Measurements from ENCODE around the gene NTM. TPM values are rescaled to one million over a fixed set of nuclear protein-coding genes. Genes with fewer than 3 reads are reported as not detected.

Gene NTM
- total RNA-seq, 2 donors from 2014 or later = not detected

- no peaks in the 10 kb centered on the region for H3K4me1 Mint-ChIP-seq
Measured at GRCh38 chr11:132220474-132220873, 850.1 kb downstream of the NTM start.

GRCh38 chr11:132222345-132222744 is 851.9 kb downstream of the NTM start:
- Mint-ChIP-seq H3K4me3 (no peak overlapping the region), H3K27me3 (peaks cover 22% of the 10 kb centered on the region), H3K27ac (no peak overlapping the region), H3K9me3 (peaks cover 24% of the 10 kb centered on the region), H3K36me3 (ENCODE audit: low read depth) (no peaks in the 10 kb centered on the region), H3K4me1 (no peaks in the 10 kb centered on the region)
- no peak for ATAC-seq (replicated peaks)

More at GRCh38 chr11:132220474-132220873, 850.1 kb downstream of the NTM start:
- H3K36me3 Mint-ChIP-seq (ENCODE audit: low read depth) = no peaks in the 10 kb centered on the region
- H3K27me3 Mint-ChIP-seq = peaks cover 22% of the 10 kb centered on the region
- H3K9me3 Mint-ChIP-seq = peaks cover 20% of the 10 kb centered on the region
- no peak overlapping the region for H3K4me3 Mint-ChIP-seq
- ATAC-seq (replicated peaks) = no peak
- no peak overlapping the region for H3K27ac Mint-ChIP-seq

GRCh38 chr11:132226522-132226921 is 856.1 kb downstream of the NTM start:
- Mint-ChIP-seq H3K9me3 (peaks cover 24% of the 10 kb centered on the region), H3K36me3 (ENCODE audit: low read depth) (no peaks in the 10 kb centered on the region), H3K4me1 (no peaks in the 10 kb centered on the region), H3K27me3 (peaks cover 23% of the 10 kb centered on the region), H3K27ac (no peak overlapping the region), H3K4me3 (no peak overlapping the region)
- ATAC-seq (replicated peaks) = no peak

GRCh38 chr11:132228746-132229325 is 858.4 kb downstream of the NTM start:
- peaks cover 17% of the 10 kb centered on the region for H3K9me3 Mint-ChIP-seq
- H3K4me3 Mint-ChIP-seq = no peak overlapping the region
- H3K36me3 Mint-ChIP-seq (ENCODE audit: low read depth) = no peaks in the 10 kb centered on the region
- peaks cover 13% of the 10 kb centered on the region for H3K27me3 Mint-ChIP-seq
- ATAC-seq (replicated peaks) = no peak
- H3K27ac Mint-ChIP-seq = no peak overlapping the region
- H3K4me1 Mint-ChIP-seq = no peaks in the 10 kb centered on the region

- H3K27ac Mint-ChIP-seq = no peak overlapping the region
Measured at GRCh38 chr11:132231656-132232347, 861.4 kb downstream of the NTM start.

GRCh38 chr11:132234878-132235277 is 864.5 kb downstream of the NTM start:
- no peaks in the 10 kb centered on the region for H3K4me1 Mint-ChIP-seq
- no peak for ATAC-seq (replicated peaks)
- no peak overlapping the region for H3K27ac Mint-ChIP-seq
- no peak overlapping the region for H3K4me3 Mint-ChIP-seq
- H3K27me3 Mint-ChIP-seq = peaks cover 8% of the 10 kb centered on the region
- no peaks in the 10 kb centered on the region for H3K36me3 Mint-ChIP-seq (ENCODE audit: low read depth)
- H3K9me3 Mint-ChIP-seq = no peaks in the 10 kb centered on the region

More at GRCh38 chr11:132231656-132232347, 861.4 kb downstream of the NTM start:
- ATAC-seq (replicated peaks) = no peak
- Mint-ChIP-seq H3K9me3 (peaks cover 5% of the 10 kb centered on the region), H3K27me3 (peaks cover 5% of the 10 kb centered on the region), H3K36me3 (ENCODE audit: low read depth) (no peaks in the 10 kb centered on the region), H3K4me3 (no peak overlapping the region), H3K4me1 (no peaks in the 10 kb centered on the region)

- no peak overlapping the region for H3K27ac Mint-ChIP-seq
- no peak for ATAC-seq (replicated peaks)
- H3K36me3 Mint-ChIP-seq (ENCODE audit: low read depth) = no peaks in the 10 kb centered on the region
- H3K9me3 Mint-ChIP-seq = no peaks in the 10 kb centered on the region
- H3K27me3 Mint-ChIP-seq = peaks cover 14% of the 10 kb centered on the region
- H3K4me1 Mint-ChIP-seq = no peaks in the 10 kb centered on the region
- H3K4me3 Mint-ChIP-seq = no peak overlapping the region
Measured at GRCh38 chr11:132237781-132238180, 867.4 kb downstream of the NTM start.

- H3K9me3 Mint-ChIP-seq = no peaks in the 10 kb centered on the region
- no peaks in the 10 kb centered on the region for H3K4me1 Mint-ChIP-seq
- H3K27ac Mint-ChIP-seq = no peak overlapping the region
- H3K4me3 Mint-ChIP-seq = no peak overlapping the region
- no peak for ATAC-seq (replicated peaks)
- no peaks in the 10 kb centered on the region for H3K36me3 Mint-ChIP-seq (ENCODE audit: low read depth)
- H3K27me3 Mint-ChIP-seq = peaks cover 14% of the 10 kb centered on the region
Measured at GRCh38 chr11:132238331-132238866, 868.0 kb downstream of the NTM start.

- no peaks in the 10 kb centered on the region for H3K4me1 Mint-ChIP-seq
- no peak overlapping the region for H3K4me3 Mint-ChIP-seq
- ATAC-seq (replicated peaks) = no peak
- no peaks in the 10 kb centered on the region for H3K36me3 Mint-ChIP-seq (ENCODE audit: low read depth)
- peaks cover 14% of the 10 kb centered on the region for H3K27me3 Mint-ChIP-seq
- H3K27ac Mint-ChIP-seq = no peak overlapping the region
- no peaks in the 10 kb centered on the region for H3K9me3 Mint-ChIP-seq
Measured at GRCh38 chr11:132240374-132240773, 870.0 kb downstream of the NTM start.

GRCh38 chr11:132242632-132243031 is 872.2 kb downstream of the NTM start:
- no peak overlapping the region for H3K27ac Mint-ChIP-seq
- H3K9me3 Mint-ChIP-seq = no peaks in the 10 kb centered on the region
- no peaks in the 10 kb centered on the region for H3K4me1 Mint-ChIP-seq
- H3K36me3 Mint-ChIP-seq (ENCODE audit: low read depth) = no peaks in the 10 kb centered on the region
- H3K4me3 Mint-ChIP-seq = no peak overlapping the region
- H3K27me3 Mint-ChIP-seq = peaks cover 14% of the 10 kb centered on the region
- ATAC-seq (replicated peaks) = no peak

GRCh38 chr11:132244846-132245245 is 874.4 kb downstream of the NTM start:
- Mint-ChIP-seq H3K27ac (no peak overlapping the region), H3K4me3 (no peak overlapping the region), H3K36me3 (ENCODE audit: low read depth) (no peaks in the 10 kb centered on the region), H3K4me1 (no peaks in the 10 kb centered on the region), H3K27me3 (peaks cover 6% of the 10 kb centered on the region), H3K9me3 (no peaks in the 10 kb centered on the region)
- no peak for ATAC-seq (replicated peaks)

GRCh38 chr11:132245403-132246385 is 875.3 kb downstream of the NTM start:
- no peak for ATAC-seq (replicated peaks)
- Mint-ChIP-seq H3K27me3 (peaks cover 4% of the 10 kb centered on the region), H3K36me3 (ENCODE audit: low read depth) (no peaks in the 10 kb centered on the region), H3K9me3 (no peaks in the 10 kb centered on the region), H3K27ac (no peak overlapping the region), H3K4me1 (no peaks in the 10 kb centered on the region), H3K4me3 (no peak overlapping the region)

GRCh38 chr11:132248580-132248979 is 878.2 kb downstream of the NTM start:
- Mint-ChIP-seq H3K27ac (no peak overlapping the region), H3K27me3 (peaks cover 8% of the 10 kb centered on the region), H3K9me3 (no peaks in the 10 kb centered on the region), H3K4me1 (no peaks in the 10 kb centered on the region), H3K4me3 (no peak overlapping the region), H3K36me3 (ENCODE audit: low read depth) (no peaks in the 10 kb centered on the region)
- no peak for ATAC-seq (replicated peaks)

- Mint-ChIP-seq H3K27ac (no peak overlapping the region), H3K4me1 (no peaks in the 10 kb centered on the region), H3K4me3 (no peak overlapping the region), H3K36me3 (ENCODE audit: low read depth) (no peaks in the 10 kb centered on the region), H3K27me3 (peaks cover 8% of the 10 kb centered on the region), H3K9me3 (no peaks in the 10 kb centered on the region)
- ATAC-seq (replicated peaks) = no peak
Measured at GRCh38 chr11:132249256-132249655, 878.8 kb downstream of the NTM start.
